HG02840 (cell line): Measurements from ENCODE around the gene NRP1.

ENCODE experiments used
- ATAC-seq: cut with Tn5 transposase; IDR thresholded peaks from one replicate; pipeline ENCODE4 v1.9.1; 2021; ENCODE audit warnings: mild to moderate bottlenecking, moderate library complexity, moderate number of reproducible peaks; ENCODE audit not compliant: unreplicated experiment, low FRiP score

NRP1 gene

GRCh38 chr10:33161550-33162247 lies 172.8 kb downstream of the NRP1 start:
- no peak for ATAC-seq

GRCh38 chr10:33160151-33160550 lies 174.3 kb downstream of the NRP1 start:
- no peak for ATAC-seq

- no peak for ATAC-seq
Measured at GRCh38 chr10:33157103-33157502, 177.4 kb downstream of the NRP1 start.

GRCh38 chr10:33155720-33156638 lies 178.5 kb downstream of the NRP1 start:
- ATAC-seq = no peak

GRCh38 chr10:33154590-33154989 lies 179.9 kb downstream of the NRP1 start:
- no peak for ATAC-seq

- no peak for ATAC-seq
Measured at GRCh38 chr10:33153968-33154327, 180.5 kb downstream of the NRP1 start.

GRCh38 chr10:33153251-33153967 lies 181.1 kb downstream of the NRP1 start:
- no peak for ATAC-seq

- no peak for ATAC-seq
Measured at GRCh38 chr10:33152750-33153149, 181.7 kb downstream of the NRP1 start.

GRCh38 chr10:33152146-33152545 lies 182.3 kb downstream of the NRP1 start:
- ATAC-seq = no peak

- no peak for ATAC-seq
Measured at GRCh38 chr10:33151344-33151864, 183.1 kb downstream of the NRP1 start.

GRCh38 chr10:33150889-33151288 lies 183.6 kb downstream of the NRP1 start:
- ATAC-seq = no peak

- ATAC-seq = no peak
Measured at GRCh38 chr10:33150146-33150545, 184.3 kb downstream of the NRP1 start.

- no peak for ATAC-seq
Measured at GRCh38 chr10:33147013-33147310, 187.5 kb downstream of the NRP1 start.

- ATAC-seq = no peak
Measured at GRCh38 chr10:33146189-33147012, 188.1 kb downstream of the NRP1 start.

GRCh38 chr10:33145451-33146188 lies 188.8 kb downstream of the NRP1 start:
- ATAC-seq = no peak

GRCh38 chr10:33143160-33143728 lies 191.2 kb downstream of the NRP1 start:
- no peak for ATAC-seq

- ATAC-seq = no peak
Measured at GRCh38 chr10:33142295-33142694, 192.2 kb downstream of the NRP1 start.

- no peak for ATAC-seq
Measured at GRCh38 chr10:33141251-33141650, 193.2 kb downstream of the NRP1 start.

GRCh38 chr10:33139181-33139646 lies 195.3 kb downstream of the NRP1 start:
- no peak for ATAC-seq
